GM12892 (cell line): Measurements from ENCODE around the gene SLC30A7.
"Not testable (repeated sequence)": the region's sequence is repeated elsewhere in the genome, so short reads cannot be mapped to it uniquely, and the experiment has no call there.

Source experiments
- DNase-seq: peaks from one replicate; pipeline ENCODE4 v3.0.0; 2011; ENCODE audit not compliant: insufficient read length
- FAIRE-seq: peaks from 2 replicates; lab custom pipeline; 2011; peaks lifted over from hg19 to GRCh38; lab: Jason Lieb, UNC
- POLR2A ChIP-seq: IDR thresholded peaks from 2 replicates; pipeline ENCODE4 v1.6.1; 2011; ENCODE audit warnings: low read depth, low read length, control low read depth
- POLR2AphosphoS5 ChIP-seq: IDR thresholded peaks from 2 replicates; pipeline ENCODE4 v1.6.1; 2011; ENCODE audit warnings: low read depth, low read length, control low read depth
- TAF1 ChIP-seq: IDR thresholded peaks from 2 replicates; pipeline ENCODE4 v1.6.1; 2011; ENCODE audit warnings: low read depth, mild to moderate bottlenecking, control low read depth, low read length, borderline replicate concordance

The SLC30A7 gene

DNA sequence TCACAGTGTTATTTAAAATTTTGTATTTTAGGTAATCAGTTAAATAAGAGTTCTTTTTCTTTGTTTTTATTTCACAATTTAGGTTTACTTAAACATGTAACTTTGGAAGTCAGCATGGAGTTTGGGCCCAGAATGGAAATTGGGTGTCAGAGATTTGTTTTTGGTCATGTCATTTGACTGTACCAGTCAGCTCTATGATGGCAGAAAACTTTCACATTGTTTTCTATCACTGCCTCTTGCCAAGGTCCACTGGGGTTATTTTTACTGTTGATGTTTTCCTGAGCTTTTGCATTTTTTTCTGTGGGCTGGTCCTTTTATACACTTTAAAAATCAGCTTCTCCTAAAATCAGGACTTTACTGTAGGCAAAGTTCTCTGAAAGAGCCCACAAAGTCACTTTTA is 54.4 kb downstream of the SLC30A7 start:
- no peak for FAIRE-seq

DNA sequence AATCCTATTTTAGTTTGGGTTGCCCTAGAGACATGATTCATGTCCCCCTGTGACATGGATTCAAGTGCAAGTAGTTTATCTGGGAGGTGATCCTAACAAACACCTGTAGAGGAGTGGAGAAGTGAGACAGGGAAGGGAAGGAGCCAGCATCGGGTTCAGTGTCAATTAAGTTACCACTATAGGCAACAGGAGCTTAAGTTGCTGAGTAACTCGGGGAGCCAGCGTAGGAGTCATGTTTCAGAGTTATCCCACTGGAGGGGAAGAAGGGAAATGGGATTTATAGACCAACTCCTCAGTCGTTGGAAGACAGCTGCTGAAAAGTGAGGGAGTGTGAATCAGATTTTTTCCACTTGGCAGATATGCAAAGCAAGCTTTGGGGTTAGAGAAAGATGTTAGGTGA is 54.9 kb downstream of the SLC30A7 start:
- FAIRE-seq (no peak), DNase-seq (no peak)
- no peak for TF ChIP-seq POLR2AphosphoS5
- no peak for TF ChIP-seq TAF1
- no peak for TF ChIP-seq POLR2A

More for the DNA sequence above, 54.4 kb downstream of the SLC30A7 start:
- no peak for DNase-seq
- TF ChIP-seq POLR2A (no peak), POLR2AphosphoS5 (no peak), TAF1 (no peak)

DNA sequence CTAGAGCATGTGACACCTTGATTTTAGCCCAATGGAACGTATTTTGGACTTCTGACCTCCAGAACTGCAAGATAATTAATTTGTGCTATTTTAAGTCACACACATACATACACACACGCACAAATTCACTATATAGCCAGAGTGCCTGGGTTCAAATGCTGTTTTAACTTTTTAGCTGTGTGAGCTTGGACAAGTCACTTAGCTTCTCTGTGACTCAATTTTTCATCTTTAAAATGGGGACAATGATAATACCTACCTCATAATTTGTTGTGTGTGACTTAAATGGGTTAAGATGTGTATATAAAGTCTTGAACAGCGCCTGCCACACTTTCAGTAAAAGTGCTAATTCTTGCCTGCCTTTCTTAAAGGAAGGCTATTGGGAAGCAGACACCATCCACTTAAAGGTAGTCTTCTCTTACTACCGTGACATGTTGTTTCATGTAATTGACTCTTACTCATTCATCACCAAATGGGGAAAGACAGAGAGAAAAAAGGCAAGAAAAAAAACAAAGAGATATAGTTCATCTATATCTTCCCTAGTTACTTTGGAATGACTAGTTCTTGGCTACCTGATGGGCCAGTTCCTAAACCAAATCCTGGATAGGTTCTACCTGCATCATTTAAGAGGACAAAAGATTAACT is 56.3 kb downstream of the SLC30A7 start:
- FAIRE-seq, result no peak

GRCh38 chr1:100952970-100953369 is 57.1 kb downstream of the SLC30A7 start:
- not testable (repeated sequence) for DNase-seq, FAIRE-seq

More for the DNA sequence above, 56.3 kb downstream of the SLC30A7 start:
- TF ChIP-seq TAF1 (no peak), POLR2AphosphoS5 (no peak), POLR2A (no peak)
- no peak for DNase-seq

DNA sequence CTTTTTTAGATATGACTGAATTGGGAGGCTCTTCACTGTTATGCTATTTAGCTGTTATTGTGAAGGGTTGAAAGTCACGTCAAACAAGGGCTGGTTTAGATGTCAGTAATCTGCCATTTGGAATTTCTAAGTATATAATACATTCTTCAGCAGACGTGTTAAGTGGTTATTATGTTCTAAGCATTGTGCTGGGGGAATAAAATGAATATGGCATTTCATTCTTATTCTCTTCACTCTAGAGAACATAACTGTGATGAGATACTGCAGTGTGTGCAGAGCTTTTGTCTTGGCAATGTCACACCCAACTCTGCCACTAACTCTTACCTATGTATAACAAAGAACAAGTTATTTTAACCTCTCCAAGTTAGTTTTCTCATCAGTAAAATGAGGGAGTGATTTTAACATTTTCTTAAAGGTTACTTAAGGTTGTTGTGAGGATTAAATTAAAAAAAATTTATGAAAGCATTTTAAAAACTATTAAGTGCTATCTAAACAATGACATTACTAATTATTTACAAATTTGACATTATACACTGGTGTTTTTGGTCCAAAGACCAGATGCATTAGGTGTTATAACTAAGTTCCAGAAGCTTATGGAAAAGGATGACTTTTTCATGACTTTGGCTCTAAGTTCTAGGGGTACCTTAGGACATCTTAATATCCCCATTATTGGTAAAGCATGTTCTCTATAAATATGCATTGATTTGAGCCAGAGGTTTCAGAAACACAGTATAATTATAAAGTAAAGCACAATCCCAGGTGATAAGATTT is 58.3 kb downstream of the SLC30A7 start:
- FAIRE-seq (no peak), DNase-seq (no peak)
- TF ChIP-seq POLR2A, result no peak
- no peak for TF ChIP-seq POLR2AphosphoS5
- no peak for TF ChIP-seq TAF1

DNA sequence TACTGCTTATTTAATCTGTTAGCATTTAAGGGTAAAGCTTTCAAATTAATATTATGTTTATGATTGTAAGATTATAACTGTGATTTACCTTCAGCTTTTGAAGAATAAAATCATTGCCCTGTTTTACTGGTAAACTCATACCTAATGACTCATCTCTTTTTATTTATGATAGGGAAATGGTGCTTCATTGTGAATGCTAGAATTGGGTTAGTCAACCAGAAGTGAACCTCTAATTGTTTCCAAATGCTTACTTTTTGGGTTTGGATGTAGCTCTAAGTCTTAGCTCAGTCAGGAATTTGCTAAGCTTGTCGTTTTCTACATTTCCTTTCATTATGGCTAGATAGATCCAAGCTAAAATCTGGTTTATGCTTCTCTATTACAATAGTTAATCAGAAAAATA is 59.4 kb downstream of the SLC30A7 start:
- FAIRE-seq, result peak; percentile 21
- no peak for TF ChIP-seq TAF1
- TF ChIP-seq POLR2A, result no peak
- no peak for TF ChIP-seq POLR2AphosphoS5
- no peak for DNase-seq

- FAIRE-seq (no peak), DNase-seq (no peak)
- TF ChIP-seq POLR2A (no peak), POLR2AphosphoS5 (no peak), TAF1 (no peak)
Measured at GRCh38 chr1:100959502-100960060, 63.7 kb downstream of the SLC30A7 start.

DNA sequence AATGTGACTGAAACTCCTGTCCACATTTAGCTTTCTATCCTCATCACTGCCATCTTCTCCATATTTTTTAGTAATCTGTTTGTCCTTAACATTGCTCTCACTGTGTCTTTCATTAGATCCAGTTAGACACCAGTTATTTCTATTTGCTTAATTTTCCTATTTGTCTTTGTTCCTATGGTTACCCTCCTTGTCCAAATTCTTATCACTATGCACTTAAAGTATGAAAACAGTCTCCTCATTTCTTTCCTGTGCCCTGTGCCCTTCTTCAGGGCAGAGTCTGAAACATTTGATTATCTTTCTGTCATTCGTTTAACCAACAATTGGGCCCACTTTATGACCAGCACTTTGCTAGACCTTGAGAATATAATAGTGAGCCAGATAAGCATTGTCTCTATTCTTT is 64.2 kb downstream of the SLC30A7 start:
- TF ChIP-seq POLR2A (no peak), TAF1 (no peak), POLR2AphosphoS5 (no peak)
- DNase-seq, result no peak
- no peak for FAIRE-seq

DNA sequence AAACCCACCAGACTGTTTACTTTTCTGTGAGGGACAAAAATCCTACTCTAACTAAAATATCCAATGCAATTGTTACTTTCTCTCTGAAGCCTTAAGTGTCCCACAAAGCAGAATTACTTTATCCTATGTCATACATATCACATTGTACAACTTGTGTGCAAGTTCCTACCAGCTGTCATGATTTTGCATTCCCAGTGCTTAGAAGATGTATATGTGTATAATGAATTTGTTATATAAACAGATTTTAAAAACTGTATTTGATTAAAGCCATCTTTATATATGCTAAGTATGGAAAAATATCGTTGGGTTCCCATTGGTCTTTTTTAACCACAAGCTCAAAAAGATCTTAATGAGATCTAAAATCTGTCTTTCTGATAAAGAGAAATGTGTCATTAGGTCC is 72.7 kb downstream of the SLC30A7 start:
- DNase-seq, result no peak
- FAIRE-seq, result no peak
- no peak for TF ChIP-seq POLR2A
- no peak for TF ChIP-seq POLR2AphosphoS5
- TF ChIP-seq TAF1, result no peak

DNA sequence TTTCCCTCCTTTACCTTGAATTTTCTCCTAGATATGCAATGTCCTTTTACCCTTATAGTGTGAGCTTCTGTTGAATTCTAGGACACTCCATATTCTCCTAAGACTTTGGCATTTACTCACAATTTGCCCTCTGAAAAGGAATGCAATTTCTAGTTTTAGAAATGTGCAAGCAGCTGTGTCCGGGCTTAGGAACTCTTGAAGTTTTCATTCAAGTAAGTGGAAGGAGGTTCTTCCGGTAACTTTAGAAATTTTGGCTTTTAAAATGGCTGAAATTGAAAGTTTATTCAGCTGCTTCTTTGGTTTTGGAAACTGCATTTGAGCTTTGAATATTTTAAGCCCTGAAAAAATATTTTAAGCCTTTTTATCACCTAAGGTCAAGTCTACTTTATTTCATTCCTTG is 73.4 kb downstream of the SLC30A7 start:
- no peak for TF ChIP-seq TAF1
- TF ChIP-seq POLR2A, result no peak
- TF ChIP-seq POLR2AphosphoS5, result no peak
- no peak for FAIRE-seq
- no peak for DNase-seq

DNA sequence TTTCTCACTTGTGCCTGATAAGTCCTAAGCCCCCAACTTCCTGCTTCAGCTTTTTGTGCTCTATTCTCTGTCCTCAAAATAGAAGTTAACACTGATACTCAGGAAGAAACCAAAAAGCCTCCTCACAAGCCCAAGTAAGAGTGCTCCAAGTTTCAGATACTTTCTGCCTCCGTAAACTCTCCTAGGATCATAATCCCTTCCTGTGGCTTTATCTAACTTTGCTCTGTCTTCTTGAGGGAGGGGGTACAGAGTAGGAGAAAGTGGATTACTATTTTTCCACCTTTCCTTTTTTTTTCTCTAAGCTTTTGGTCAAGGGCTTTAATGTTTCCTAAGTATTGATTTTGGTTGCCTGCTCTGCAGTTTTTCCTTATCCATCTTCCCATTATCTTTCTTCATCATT is 75.1 kb downstream of the SLC30A7 start:
- FAIRE-seq (no peak), DNase-seq (no peak)
- TF ChIP-seq POLR2A (no peak), POLR2AphosphoS5 (no peak), TAF1 (no peak)

- DNase-seq (no peak), FAIRE-seq (no peak)
- TF ChIP-seq POLR2A (no peak), TAF1 (no peak), POLR2AphosphoS5 (no peak)
Measured at GRCh38 chr1:100972185-100972584, 76.3 kb downstream of the SLC30A7 start.

GRCh38 chr1:100976936-100977335 is 81.0 kb downstream of the SLC30A7 start:
- TF ChIP-seq TAF1 (no peak), POLR2A (no peak), POLR2AphosphoS5 (no peak)
- DNase-seq (no peak), FAIRE-seq (no peak)
